Upper lobe of right lung (tissue), 1 donor: ENCODE results near the gene TMEM52B. TPM values are rescaled to one million over a fixed set of nuclear protein-coding genes. Genes with fewer than 3 reads are reported as not detected.

Experiments used
- ATAC-seq: fragments of 200-7000 bp; cut with Tn5 transposase; one replicate; pipeline ENCODE4 v1.9.1; 2020; ENCODE audit warnings: mild to moderate bottlenecking, moderate library complexity
- DNase-seq: peaks from one replicate; pipeline ENCODE4 v3.0.0-alpha.2; 2020
- H3K27ac ChIP-seq: fragments of 200-600 bp; one replicate; pipeline ENCODE4 v1.8.0; 2022
- H3K27me3 ChIP-seq: fragments of 200-600 bp; one replicate; pipeline ENCODE4 v1.8.0; 2022; ENCODE audit warnings: mild to moderate bottlenecking
- H3K36me3 ChIP-seq: fragments of 200-600 bp; one replicate; pipeline ENCODE4 v1.8.0; 2022
- H3K4me1 ChIP-seq: fragments of 200-600 bp; one replicate; pipeline ENCODE4 v1.8.0; 2022
- H3K4me3 ChIP-seq: fragments of 200-600 bp; one replicate; pipeline ENCODE4 v1.8.0; 2022; ENCODE audit warnings: mild to moderate bottlenecking
- H3K9me3 ChIP-seq: fragments of 200-600 bp; one replicate; pipeline ENCODE4 v1.8.0; 2022
- CTCF ChIP-seq: fragments of 200-600 bp; IDR thresholded peaks from one replicate; pipeline ENCODE4 v1.8.0; 2022; ENCODE audit warnings: antibody characterized with exemption
- intact Hi-C: fragments of 100-400 bp; cut with DNase I; formaldehyde crosslinking; loops from one replicate; pipeline ENCODE4 v1.11.0; 2022
- total RNA-seq: library from RNA; stranded (reverse); fragmentation: NEBNext Ultra II Directional; extraction: Animal tissue kit (Norgen Biotek cat#: 25700); gene quantifications from one replicate; pipeline ENCODE4 v1.2.1, GENCODE V29; 2021
- donor health status: DM: no; HTN: yes; CAD: no; lungs with severe emphysema.

The TMEM52B gene
- total RNA-seq, 1 donor from 2014 or later, result 2.3 TPM

- Histone ChIP-seq H3K27ac (no peak overlapping the region), H3K4me1 (no peaks in the 10 kb centered on the region), H3K27me3 (no peaks in the 10 kb centered on the region), H3K36me3 (no peaks in the 10 kb centered on the region), H3K4me3 (no peak overlapping the region), H3K9me3 (no peaks in the 10 kb centered on the region)
- ATAC-seq (no peak), DNase-seq (no peak)
- TF ChIP-seq CTCF, result no peak
- intact Hi-C loops, result no loop called here
Observed at GRCh38 chr12:10136637-10137205, 42.1 kb upstream of the TMEM52B start.

GRCh38 chr12:10140001-10140400 lies 38.8 kb upstream of the TMEM52B start:
- intact Hi-C loops, result no loop called here
- ATAC-seq (peak; percentile 73), DNase-seq (no peak)
- Histone ChIP-seq H3K27ac (no peak overlapping the region), H3K27me3 (no peaks in the 10 kb centered on the region), H3K4me1 (no peaks in the 10 kb centered on the region), H3K4me3 (no peak overlapping the region), H3K36me3 (no peaks in the 10 kb centered on the region), H3K9me3 (no peaks in the 10 kb centered on the region)
- peak; percentile 60 for TF ChIP-seq CTCF

- DNase-seq (no peak), ATAC-seq (no peak)
- Histone ChIP-seq H3K27me3 (no peaks in the 10 kb centered on the region), H3K9me3 (no peaks in the 10 kb centered on the region), H3K4me1 (no peaks in the 10 kb centered on the region), H3K4me3 (no peak overlapping the region), H3K36me3 (no peaks in the 10 kb centered on the region), H3K27ac (no peak overlapping the region)
- intact Hi-C loops, result no loop called here
- no peak for TF ChIP-seq CTCF
Observed at GRCh38 chr12:10142976-10143589, 35.7 kb upstream of the TMEM52B start.

- Histone ChIP-seq H3K9me3 (no peaks in the 10 kb centered on the region), H3K36me3 (no peaks in the 10 kb centered on the region), H3K4me3 (no peak overlapping the region), H3K27ac (no peak overlapping the region), H3K27me3 (no peaks in the 10 kb centered on the region), H3K4me1 (peaks cover under 1% of the 10 kb centered on the region)
- no peak for ATAC-seq
- intact Hi-C loops, result no loop called here
- DNase-seq, result no peak
- TF ChIP-seq CTCF, result no peak
Observed at GRCh38 chr12:10147714-10148403, 31.0 kb upstream of the TMEM52B start.

GRCh38 chr12:10151621-10152020 lies 27.2 kb upstream of the TMEM52B start:
- ATAC-seq, result no peak
- DNase-seq, result no peak
- Histone ChIP-seq H3K4me3 (no peak overlapping the region), H3K4me1 (peaks cover 7% of the 10 kb centered on the region), H3K27me3 (no peaks in the 10 kb centered on the region), H3K36me3 (no peaks in the 10 kb centered on the region), H3K27ac (no peak overlapping the region), H3K9me3 (no peaks in the 10 kb centered on the region)
- intact Hi-C loops, result loop anchor here (5.0 kb wide), 1 partner anchor 41 kb away; no protein-coding TSS in a partner anchor
- no peak for TF ChIP-seq CTCF
